WTC11 (cell line): ENCODE results near the gene TCF12. TPM values are rescaled to one million over a fixed set of nuclear protein-coding genes. Genes with fewer than 3 reads are reported as not detected.

Experiments used
- ATAC-seq: fragments of 200-7000 bp; cut with Tn5 transposase; 2 replicates; pipeline ENCODE4 v1.10.0; 2021; ENCODE audit warnings: mild to moderate bottlenecking, moderate library complexity
- CTCF ChIA-PET: fragments of 300-600 bp; sonication (Branson Sonifier 250); formaldehyde crosslinking; loops from one replicate; lab custom pipeline; 2021; ENCODE audit warnings: antibody characterized with exemption; lab: Charles Lee
- POLR2A ChIA-PET: fragments of 350-600 bp; sonication (Branson Sonifier 250); formaldehyde crosslinking; loops from one replicate; lab custom pipeline; 2021; ENCODE audit warnings: antibody characterized with exemption; lab: Charles Lee
- DNase-seq: peaks from one replicate; pipeline ENCODE4 v3.0.0; 2021; ENCODE audit warnings: low spot score
- H3K27ac Mint-ChIP-seq: 2 replicates; pipeline ENCODE4 v1.8.0; 2021; ENCODE audit warnings: mixed read lengths
- H3K27me3 Mint-ChIP-seq: 2 replicates; pipeline ENCODE4 v1.8.0; 2021; ENCODE audit warnings: low read depth, mild to moderate bottlenecking, moderate library complexity, mixed read lengths
- H3K36me3 Mint-ChIP-seq: 2 replicates; pipeline ENCODE4 v1.8.0; 2021; ENCODE audit warnings: mixed read lengths
- H3K4me1 Mint-ChIP-seq: 2 replicates; pipeline ENCODE4 v1.8.0; 2022; ENCODE audit warnings: mixed read lengths
- H3K4me3 Mint-ChIP-seq: 2 replicates; pipeline ENCODE4 v1.8.0; 2021; ENCODE audit warnings: mild to moderate bottlenecking, moderate library complexity, mixed read lengths
- H3K9me3 Mint-ChIP-seq: 2 replicates; pipeline ENCODE4 v1.8.0; 2021; ENCODE audit warnings: mixed read lengths
- ATF2 ChIP-seq: sonication (generic); formaldehyde crosslinking; IDR thresholded peaks from 2 replicates; pipeline ENCODE4 v1.8.1; 2022; ENCODE audit warnings: low read depth, missing genetic modification reagents, borderline replicate concordance
- E2F4 ChIP-seq: sonication (generic); formaldehyde crosslinking; IDR thresholded peaks from 2 replicates; pipeline ENCODE4 v1.8.1; 2022; ENCODE audit warnings: low read depth, mild to moderate bottlenecking, moderate library complexity, missing genetic modification reagents, borderline replicate concordance
- ELF4 ChIP-seq: sonication (generic); formaldehyde crosslinking; IDR thresholded peaks from 2 replicates; pipeline ENCODE4 v1.8.1; 2022; ENCODE audit warnings: low read depth, mild to moderate bottlenecking, moderate library complexity, missing genetic modification reagents
- FOXP1 ChIP-seq: sonication (generic); formaldehyde crosslinking; IDR thresholded peaks from 2 replicates; pipeline ENCODE4 v1.8.0; 2022; ENCODE audit warnings: missing genetic modification reagents, mild to moderate bottlenecking, moderate library complexity, borderline replicate concordance
- MAX ChIP-seq: sonication (generic); formaldehyde crosslinking; IDR thresholded peaks from 2 replicates; pipeline ENCODE4 v1.8.0; 2022; ENCODE audit warnings: mild to moderate bottlenecking, missing genetic modification reagents
- NR1H2 ChIP-seq: sonication (generic); formaldehyde crosslinking; IDR thresholded peaks from 2 replicates; pipeline ENCODE4 v1.9.0; 2021; ENCODE audit warnings: mild to moderate bottlenecking, moderate library complexity, missing genetic modification reagents
- NR2C2 ChIP-seq: sonication (generic); formaldehyde crosslinking; IDR thresholded peaks from 2 replicates; pipeline ENCODE4 v1.8.0; 2022; ENCODE audit warnings: mild to moderate bottlenecking, missing genetic modification reagents
- TCF7 ChIP-seq: sonication (generic); formaldehyde crosslinking; IDR thresholded peaks from 2 replicates; pipeline ENCODE4 v1.8.0; 2022; ENCODE audit warnings: mild to moderate bottlenecking, low read depth, missing genetic modification reagents, moderate library complexity
- USF2 ChIP-seq: sonication (generic); formaldehyde crosslinking; IDR thresholded peaks from 2 replicates; pipeline ENCODE4 v1.8.1; 2023; ENCODE audit warnings: mild to moderate bottlenecking, missing genetic modification reagents, moderate library complexity
- ZNF138 ChIP-seq: sonication (generic); formaldehyde crosslinking; conservative IDR thresholded peaks from 2 replicates; pipeline ENCODE4 v1.8.1; 2022; ENCODE audit warnings: mild to moderate bottlenecking, moderate library complexity, missing genetic modification reagents
- ZNF219 ChIP-seq: sonication (generic); formaldehyde crosslinking; IDR thresholded peaks from 2 replicates; pipeline ENCODE4 v1.8.0; 2023; ENCODE audit warnings: missing genetic modification reagents, mild to moderate bottlenecking, borderline replicate concordance
- ZNF317 ChIP-seq: sonication (generic); formaldehyde crosslinking; IDR thresholded peaks from 2 replicates; pipeline ENCODE4 v1.8.1; 2023; ENCODE audit warnings: low read depth, mild to moderate bottlenecking, moderate library complexity, missing genetic modification reagents, borderline replicate concordance
- total RNA-seq: library from RNA; stranded (reverse); gene quantifications from 3 replicates; pipeline ENCODE4 v1.2.3, GENCODE V29; 2021
- TF ChIP-seq, protein P1 (sequence below): fragments of 250-450 bp; sonication (Bioruptor Pico); IDR thresholded peaks from 2 replicates; pipeline ENCODE4 v1.9.0; 2021; ENCODE audit warnings: mild to moderate bottlenecking
- TF ChIP-seq, protein P2 (sequence below): fragments of 250-450 bp; sonication (Bioruptor Pico); IDR thresholded peaks from 2 replicates; pipeline ENCODE4 v1.9.0; 2021; ENCODE audit warnings: mild to moderate bottlenecking, borderline replicate concordance

Gene TCF12
- total RNA-seq, 1 experiment from 2014 or later, result 73.2 TPM

DNA sequence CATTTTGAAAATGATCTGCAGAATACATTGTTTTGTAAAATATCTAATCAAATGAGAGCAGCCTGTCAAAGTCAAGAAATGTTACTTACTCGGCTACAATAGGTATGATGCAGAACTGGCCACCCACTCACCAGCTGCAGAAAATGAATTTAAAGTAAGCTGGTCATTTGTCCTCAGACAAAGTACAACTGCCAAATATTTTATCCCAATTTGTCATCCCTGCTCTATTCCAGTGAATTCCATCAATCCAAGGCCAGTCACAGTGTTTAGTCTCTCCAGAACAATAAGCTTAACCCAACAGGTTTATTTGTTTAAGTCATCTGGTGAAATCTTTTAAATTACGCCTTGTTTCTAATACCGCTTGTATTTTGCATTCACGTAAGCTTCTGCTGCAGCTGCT, 46.6 kb upstream of the TCF12 start:
- H3K27ac Mint-ChIP-seq, result no peak overlapping the region
- ChIA-PET POLR2A (interaction anchor here (0.7 kb wide), 1 partner anchor 179 kb away, joined by 3 read pairs; no protein-coding TSS in a partner anchor), CTCF (interaction anchor here (1.5 kb wide), 2 partner anchors 50 to 381 kb away, joined by 4 to 5 read pairs; no protein-coding TSS in a partner anchor)
- ATAC-seq, result no peak
- no peaks in the 10 kb centered on the region for H3K27me3 Mint-ChIP-seq
- TF ChIP-seq ZNF219 (CRISPR knock-in tag) (no peak), ZNF317 (CRISPR knock-in tag) (no peak), NR1H2 (CRISPR knock-in tag) (no peak), MAX (CRISPR knock-in tag) (no peak), NR2C2 (no peak), USF2 (CRISPR knock-in tag) (no peak), ELF4 (CRISPR knock-in tag) (no peak), ATF2 (CRISPR knock-in tag) (no peak), TCF7 (no peak), ZNF138 (CRISPR knock-in tag) (no peak), FOXP1 (CRISPR knock-in tag) (no peak), E2F4 (CRISPR knock-in tag) (no peak)
- TF ChIP-seq, protein P1, sequence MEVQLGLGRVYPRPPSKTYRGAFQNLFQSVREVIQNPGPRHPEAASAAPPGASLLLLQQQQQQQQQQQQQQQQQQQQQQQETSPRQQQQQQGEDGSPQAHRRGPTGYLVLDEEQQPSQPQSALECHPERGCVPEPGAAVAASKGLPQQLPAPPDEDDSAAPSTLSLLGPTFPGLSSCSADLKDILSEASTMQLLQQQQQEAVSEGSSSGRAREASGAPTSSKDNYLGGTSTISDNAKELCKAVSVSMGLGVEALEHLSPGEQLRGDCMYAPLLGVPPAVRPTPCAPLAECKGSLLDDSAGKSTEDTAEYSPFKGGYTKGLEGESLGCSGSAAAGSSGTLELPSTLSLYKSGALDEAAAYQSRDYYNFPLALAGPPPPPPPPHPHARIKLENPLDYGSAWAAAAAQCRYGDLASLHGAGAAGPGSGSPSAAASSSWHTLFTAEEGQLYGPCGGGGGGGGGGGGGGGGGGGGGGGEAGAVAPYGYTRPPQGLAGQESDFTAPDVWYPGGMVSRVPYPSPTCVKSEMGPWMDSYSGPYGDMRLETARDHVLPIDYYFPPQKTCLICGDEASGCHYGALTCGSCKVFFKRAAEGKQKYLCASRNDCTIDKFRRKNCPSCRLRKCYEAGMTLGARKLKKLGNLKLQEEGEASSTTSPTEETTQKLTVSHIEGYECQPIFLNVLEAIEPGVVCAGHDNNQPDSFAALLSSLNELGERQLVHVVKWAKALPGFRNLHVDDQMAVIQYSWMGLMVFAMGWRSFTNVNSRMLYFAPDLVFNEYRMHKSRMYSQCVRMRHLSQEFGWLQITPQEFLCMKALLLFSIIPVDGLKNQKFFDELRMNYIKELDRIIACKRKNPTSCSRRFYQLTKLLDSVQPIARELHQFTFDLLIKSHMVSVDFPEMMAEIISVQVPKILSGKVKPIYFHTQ (CRISPR knock-in tag), result no peak
- TF ChIP-seq, protein P2, sequence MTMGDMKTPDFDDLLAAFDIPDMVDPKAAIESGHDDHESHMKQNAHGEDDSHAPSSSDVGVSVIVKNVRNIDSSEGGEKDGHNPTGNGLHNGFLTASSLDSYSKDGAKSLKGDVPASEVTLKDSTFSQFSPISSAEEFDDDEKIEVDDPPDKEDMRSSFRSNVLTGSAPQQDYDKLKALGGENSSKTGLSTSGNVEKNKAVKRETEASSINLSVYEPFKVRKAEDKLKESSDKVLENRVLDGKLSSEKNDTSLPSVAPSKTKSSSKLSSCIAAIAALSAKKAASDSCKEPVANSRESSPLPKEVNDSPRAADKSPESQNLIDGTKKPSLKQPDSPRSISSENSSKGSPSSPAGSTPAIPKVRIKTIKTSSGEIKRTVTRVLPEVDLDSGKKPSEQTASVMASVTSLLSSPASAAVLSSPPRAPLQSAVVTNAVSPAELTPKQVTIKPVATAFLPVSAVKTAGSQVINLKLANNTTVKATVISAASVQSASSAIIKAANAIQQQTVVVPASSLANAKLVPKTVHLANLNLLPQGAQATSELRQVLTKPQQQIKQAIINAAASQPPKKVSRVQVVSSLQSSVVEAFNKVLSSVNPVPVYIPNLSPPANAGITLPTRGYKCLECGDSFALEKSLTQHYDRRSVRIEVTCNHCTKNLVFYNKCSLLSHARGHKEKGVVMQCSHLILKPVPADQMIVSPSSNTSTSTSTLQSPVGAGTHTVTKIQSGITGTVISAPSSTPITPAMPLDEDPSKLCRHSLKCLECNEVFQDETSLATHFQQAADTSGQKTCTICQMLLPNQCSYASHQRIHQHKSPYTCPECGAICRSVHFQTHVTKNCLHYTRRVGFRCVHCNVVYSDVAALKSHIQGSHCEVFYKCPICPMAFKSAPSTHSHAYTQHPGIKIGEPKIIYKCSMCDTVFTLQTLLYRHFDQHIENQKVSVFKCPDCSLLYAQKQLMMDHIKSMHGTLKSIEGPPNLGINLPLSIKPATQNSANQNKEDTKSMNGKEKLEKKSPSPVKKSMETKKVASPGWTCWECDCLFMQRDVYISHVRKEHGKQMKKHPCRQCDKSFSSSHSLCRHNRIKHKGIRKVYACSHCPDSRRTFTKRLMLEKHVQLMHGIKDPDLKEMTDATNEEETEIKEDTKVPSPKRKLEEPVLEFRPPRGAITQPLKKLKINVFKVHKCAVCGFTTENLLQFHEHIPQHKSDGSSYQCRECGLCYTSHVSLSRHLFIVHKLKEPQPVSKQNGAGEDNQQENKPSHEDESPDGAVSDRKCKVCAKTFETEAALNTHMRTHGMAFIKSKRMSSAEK (CRISPR knock-in tag), result no peak
- H3K9me3 Mint-ChIP-seq, result no peaks in the 10 kb centered on the region
- no peak for DNase-seq
- peaks cover 13% of the 10 kb centered on the region for H3K4me1 Mint-ChIP-seq
- H3K4me3 Mint-ChIP-seq, result no peak overlapping the region
- no peaks in the 10 kb centered on the region for H3K36me3 Mint-ChIP-seq
